Activated CD4-positive, alpha-beta T cell treated with anti-CD3 and anti-CD28 coated beads for 24 hours (primary cell): ENCODE measurements around the gene SLIT3.

Source experiments
- DNase-seq, 2 donors: peaks; one replicate each; pipeline ENCODE4 v3.0.0-alpha.2; 2020; ENCODE audit warnings: low read depth in 2 of 2

The SLIT3 gene

GRCh38 chr5:169300468-169301385, at the start of gene SLIT3:
Gene SLIT3, minus strand, starts transcription at chr5:169301139. Its CDS starts 430 bp downstream, at chr5:169300709.
- DNase-seq, result no peak

- DNase-seq, result no peak
Observed at GRCh38 chr5:169350016-169350415, 49.1 kb upstream of the SLIT3 start.

GRCh38 chr5:169347786-169348185, 46.8 kb upstream of the SLIT3 start:
- no peak for DNase-seq

GRCh38 chr5:169344629-169345028, 43.7 kb upstream of the SLIT3 start:
- DNase-seq, result no peak

- no peak for DNase-seq
Observed at GRCh38 chr5:169343766-169344165, 42.8 kb upstream of the SLIT3 start.

GRCh38 chr5:169341556-169341955, 40.6 kb upstream of the SLIT3 start:
- DNase-seq, result no peak

- no peak for DNase-seq
Observed at GRCh38 chr5:169339869-169340268, 38.9 kb upstream of the SLIT3 start.

GRCh38 chr5:169336242-169336641, 35.3 kb upstream of the SLIT3 start:
- no peak for DNase-seq

GRCh38 chr5:169335806-169336205, 34.9 kb upstream of the SLIT3 start:
- DNase-seq, result no peak

- no peak for DNase-seq
Observed at GRCh38 chr5:169333518-169333917, 32.6 kb upstream of the SLIT3 start.

- DNase-seq, result no peak
Observed at GRCh38 chr5:169331292-169331852, 30.4 kb upstream of the SLIT3 start.

GRCh38 chr5:169328401-169328800, 27.5 kb upstream of the SLIT3 start:
- no peak for DNase-seq

GRCh38 chr5:169325273-169325672, 24.3 kb upstream of the SLIT3 start:
- DNase-seq, result no peak

- no peak for DNase-seq
Observed at GRCh38 chr5:169318556-169318955, 17.6 kb upstream of the SLIT3 start.

GRCh38 chr5:169307646-169308045, 6.7 kb upstream of the SLIT3 start:
- no peak for DNase-seq

- no peak for DNase-seq
Observed at GRCh38 chr5:169305366-169305765, 4.4 kb upstream of the SLIT3 start.

GRCh38 chr5:169304175-169304574, 3.2 kb upstream of the SLIT3 start:
- DNase-seq, result no peak

GRCh38 chr5:169303119-169303515, 2.2 kb upstream of the SLIT3 start:
- DNase-seq, result no peak

GRCh38 chr5:169302491-169303118, 1.7 kb upstream of the SLIT3 start:
- peak; percentile 43 to 57 for DNase-seq

- no peak for DNase-seq
Observed at GRCh38 chr5:169301986-169302385, 1.0 kb upstream of the SLIT3 start.

- no peak for DNase-seq
Observed at GRCh38 chr5:169301386-169301934, 521 bp upstream of the SLIT3 start.

GRCh38 chr5:169299663-169300467, 1.1 kb downstream of the SLIT3 start:
- DNase-seq, result no peak
